Lower leg skin (tissue), 3 donors: Measurements from ENCODE around the gene PRRG2.

Experiments
- CTCF ChIP-seq, 3 donors: fragments of 450-650 bp; IDR thresholded peaks; one replicate each; pipeline ENCODE4 v1.5.1; 2016; ENCODE audit warnings: antibody characterized with exemption in 3 of 3, mild to moderate bottlenecking in 3 of 3, moderate library complexity in 2 of 3
- POLR2A ChIP-seq, 2 donors: fragments of 450-650 bp; IDR thresholded peaks; one replicate each; pipeline ENCODE4 v1.6.1; 2016 to 2017; ENCODE audit warnings: antibody characterized with exemption in 2 of 2, mild to moderate bottlenecking in 1 of 2, moderate library complexity in 1 of 2

- no peak for TF ChIP-seq CTCF (IDR thresholded peaks at IDR 0.05)
- no peak for TF ChIP-seq POLR2A (IDR thresholded peaks at IDR 0.05)
Measured at GRCh38 chr19:49583239-49583638, 2.1 kb downstream of the PRRG2 start.
